Measurements from ENCODE around the gene OR5H6.
"Not testable (repeated sequence)": the region's sequence is repeated elsewhere in the genome, so short reads cannot be mapped to it uniquely, and the experiment has no call there.

OR5H6 gene

DNA sequence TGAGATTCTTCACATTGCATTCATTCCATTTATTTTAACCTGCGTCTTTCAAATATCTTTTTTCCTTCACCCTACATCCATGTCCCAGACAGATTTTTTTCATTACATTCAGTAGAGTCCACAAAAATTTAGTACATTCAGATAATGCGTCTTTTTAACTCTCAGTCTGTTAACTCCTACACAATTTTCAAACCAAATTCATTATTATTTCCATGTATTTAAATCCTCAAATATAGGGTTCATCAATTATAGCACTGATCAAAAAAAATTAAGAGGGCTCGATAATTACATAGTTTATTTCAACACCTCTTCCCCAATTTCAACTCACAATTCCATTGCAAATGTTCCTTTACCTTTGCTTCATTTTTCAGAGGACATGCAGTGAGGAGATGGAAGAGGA is at the start of gene OR5H6:
Gene OR5H6, plus strand, starts transcription at position 301 of the 400 bp plus-strand sequence. Its CDS starts 89 bp downstream, at position 390.
- no peak for DNase-seq

DNA sequence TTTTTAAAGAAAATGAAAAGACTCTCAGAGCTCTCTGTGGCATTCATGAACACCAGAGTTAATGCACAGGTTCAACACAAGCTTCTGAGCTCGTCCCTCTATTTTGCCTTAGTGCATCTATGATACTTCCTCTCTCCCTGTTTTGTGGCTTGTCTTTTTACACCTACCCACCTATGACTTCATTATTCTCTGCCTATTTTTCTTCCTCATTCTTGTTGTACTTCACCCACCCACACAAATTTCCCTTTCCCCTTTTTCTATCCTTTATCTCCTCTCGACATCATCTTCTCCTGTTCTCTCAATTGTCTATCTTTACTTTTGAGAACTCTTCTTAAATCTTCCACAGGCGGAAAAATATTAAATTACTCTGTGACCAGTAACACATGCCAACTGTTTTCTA is 49.0 kb upstream of the OR5H6 start:
- DNase-seq, result no peak

DNA sequence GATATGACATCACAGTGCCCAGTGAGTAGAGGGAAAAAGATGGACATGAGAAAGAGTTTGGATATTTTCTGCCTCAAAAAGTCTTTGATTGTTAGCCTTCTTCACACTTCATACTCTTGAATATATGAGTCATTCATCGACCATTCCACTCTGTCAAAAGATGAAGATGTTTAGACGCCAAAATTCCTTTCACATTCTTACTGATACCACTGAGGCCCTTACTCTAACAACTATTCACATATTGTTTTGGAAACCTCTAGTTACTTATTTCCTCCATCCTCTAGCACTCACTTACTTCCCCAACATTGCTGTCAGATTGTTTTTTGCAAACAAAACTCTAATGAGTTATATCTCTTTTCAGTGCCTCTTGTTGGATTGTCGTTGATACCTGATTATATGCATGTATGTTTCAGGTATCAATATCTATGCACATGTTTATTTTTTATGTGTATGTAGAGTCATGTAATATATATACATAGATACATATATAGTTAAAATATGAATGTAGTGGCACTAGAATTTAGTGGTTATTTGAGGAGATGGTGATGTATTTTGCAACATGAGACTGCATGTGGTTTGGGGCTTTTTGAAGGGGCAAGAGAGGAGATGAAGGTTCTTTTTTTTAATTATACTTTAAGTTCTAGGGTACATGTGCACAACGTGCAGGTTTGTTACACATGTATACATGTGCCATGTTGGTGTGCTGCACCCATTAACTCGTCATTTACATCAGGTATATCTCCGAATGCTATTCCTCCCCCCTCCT is 40.0 kb upstream of the OR5H6 start:
- DNase-seq, result no peak

DNA sequence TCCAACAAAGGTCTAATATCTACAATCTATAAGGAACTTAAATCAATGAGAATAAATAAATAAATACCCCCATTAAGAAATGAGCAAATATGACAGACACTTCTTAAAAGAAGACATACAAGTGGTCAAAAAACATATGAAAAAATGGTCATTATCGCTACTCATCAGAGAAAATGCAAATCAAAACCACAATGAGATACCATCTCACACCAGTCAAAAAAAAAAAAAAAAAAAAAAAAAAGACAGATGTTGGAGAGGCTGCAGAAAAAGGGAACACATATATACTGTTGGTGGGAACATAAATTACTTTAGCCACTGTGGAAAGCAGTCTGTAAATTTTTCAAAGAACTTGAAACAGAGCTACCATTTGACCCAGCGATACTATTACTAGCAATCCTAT is 31.6 kb upstream of the OR5H6 start:
- DNase-seq, result no peak

DNA sequence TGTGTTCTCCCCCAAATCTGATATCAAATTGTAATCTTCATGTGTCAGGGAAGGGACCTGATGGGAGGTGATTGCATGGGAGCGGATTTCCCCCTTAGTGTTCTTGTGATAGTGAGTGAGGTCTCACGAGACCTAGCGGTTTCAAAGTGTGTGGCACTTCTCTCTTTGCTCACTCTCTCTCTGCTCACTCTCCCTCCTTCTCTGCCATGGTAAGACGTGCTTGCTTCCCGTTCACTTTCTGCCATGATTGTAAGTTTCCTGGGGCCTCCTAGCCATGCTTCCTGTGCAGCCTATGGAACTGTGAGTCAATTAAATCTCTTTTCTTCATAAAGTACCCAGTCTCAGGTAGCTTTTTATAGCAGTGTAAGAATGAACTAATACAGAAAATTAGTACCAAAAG is 30.6 kb upstream of the OR5H6 start:
- DNase-seq, result no peak

DNA sequence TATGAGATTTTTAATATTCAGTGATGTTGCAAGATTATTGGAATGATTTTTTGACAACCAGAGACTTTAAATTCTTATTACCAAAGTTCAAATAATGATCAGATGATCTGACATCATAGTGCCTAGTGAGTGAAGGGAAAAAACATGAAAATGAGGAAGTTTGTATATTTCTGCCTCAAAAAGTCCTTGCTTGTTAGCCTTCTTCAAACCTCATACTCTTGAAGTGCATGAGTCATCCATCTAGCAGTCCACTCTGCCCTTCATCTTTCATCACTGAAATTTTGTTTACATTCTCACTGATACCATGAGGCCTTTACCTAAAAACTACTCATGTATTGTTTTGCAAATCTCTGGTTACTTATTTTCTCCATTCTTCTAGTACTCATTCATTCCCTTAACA is 23.9 kb upstream of the OR5H6 start:
- DNase-seq, result no peak

DNA sequence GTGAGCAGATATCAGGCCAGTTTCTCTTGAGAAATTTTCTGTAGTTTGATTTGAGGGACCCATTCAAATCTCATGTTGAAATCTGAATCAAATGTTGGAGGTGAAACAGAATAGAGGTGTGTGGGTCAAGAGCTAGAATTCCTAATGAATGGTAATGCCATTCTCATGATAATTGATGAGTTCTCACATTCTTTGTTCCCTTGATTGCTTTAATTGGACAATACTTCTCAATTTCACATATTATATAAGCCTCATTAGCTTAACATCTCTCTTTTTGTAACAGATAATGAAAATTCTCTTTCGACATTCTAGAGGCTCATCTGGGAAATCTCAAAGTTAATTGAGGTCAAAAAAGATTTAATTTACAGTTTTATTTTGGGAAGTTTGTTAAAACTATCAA is 21.9 kb upstream of the OR5H6 start:
- DNase-seq, result no peak

DNA sequence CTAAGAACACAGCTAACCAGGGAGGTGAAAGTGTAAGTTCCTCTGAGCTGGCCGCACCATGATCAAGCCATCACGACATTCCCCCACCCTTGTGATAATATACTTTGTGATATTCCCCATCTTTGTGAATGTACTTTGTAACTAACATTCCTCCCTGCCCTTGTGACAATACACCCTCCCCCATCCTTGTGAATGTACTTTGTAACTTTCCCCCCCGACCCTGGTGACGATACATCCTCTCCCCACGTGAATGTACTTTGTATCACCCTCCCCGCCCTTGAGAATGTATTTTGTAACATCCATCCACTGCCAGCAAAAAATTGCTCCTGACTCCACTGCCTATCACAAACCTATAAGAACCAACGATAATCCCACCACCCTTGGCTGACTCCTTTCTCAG is 20.2 kb upstream of the OR5H6 start:
- DNase-seq, result no peak

DNA sequence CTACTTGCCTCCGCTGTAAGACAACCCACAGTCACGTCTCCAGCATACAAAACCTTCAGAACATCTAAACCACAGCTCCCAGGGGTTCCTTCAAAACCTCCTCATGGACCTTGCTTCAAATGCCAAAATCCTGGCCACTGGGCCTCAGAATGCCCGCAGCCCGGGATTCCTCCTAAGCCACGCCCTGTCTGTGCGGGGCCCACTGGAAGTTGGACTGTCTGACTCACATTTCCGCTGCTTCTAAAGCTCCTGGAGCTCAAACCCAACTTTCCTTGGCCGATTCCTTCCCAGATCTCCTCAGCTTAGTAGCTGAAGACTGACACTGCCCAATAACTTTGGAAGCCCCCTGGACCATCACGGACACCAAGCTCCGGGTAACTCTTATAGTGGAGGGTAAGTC is 17.9 kb upstream of the OR5H6 start:
- DNase-seq, result no peak

DNA sequence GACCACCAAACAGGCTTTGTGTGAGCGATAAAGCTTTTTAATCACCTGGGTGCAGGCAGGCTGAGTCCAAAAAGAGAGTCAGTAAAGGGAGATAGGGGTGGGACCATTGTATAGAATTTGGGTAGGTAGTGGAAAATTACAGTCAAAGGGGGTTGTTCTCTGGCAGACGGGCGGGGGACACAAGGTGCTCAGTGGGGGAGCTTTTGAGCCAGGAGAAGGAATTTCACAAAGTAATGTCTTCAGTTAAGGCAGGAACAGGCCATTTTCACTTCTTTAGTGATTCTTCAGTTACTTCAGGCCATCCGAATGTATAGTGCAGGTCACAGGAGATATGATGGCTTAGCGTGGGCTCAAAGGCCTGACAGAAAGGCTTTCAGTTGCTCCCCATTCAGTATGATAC is 8.0 kb upstream of the OR5H6 start:
- DNase-seq, result not testable (repeated sequence)

DNA sequence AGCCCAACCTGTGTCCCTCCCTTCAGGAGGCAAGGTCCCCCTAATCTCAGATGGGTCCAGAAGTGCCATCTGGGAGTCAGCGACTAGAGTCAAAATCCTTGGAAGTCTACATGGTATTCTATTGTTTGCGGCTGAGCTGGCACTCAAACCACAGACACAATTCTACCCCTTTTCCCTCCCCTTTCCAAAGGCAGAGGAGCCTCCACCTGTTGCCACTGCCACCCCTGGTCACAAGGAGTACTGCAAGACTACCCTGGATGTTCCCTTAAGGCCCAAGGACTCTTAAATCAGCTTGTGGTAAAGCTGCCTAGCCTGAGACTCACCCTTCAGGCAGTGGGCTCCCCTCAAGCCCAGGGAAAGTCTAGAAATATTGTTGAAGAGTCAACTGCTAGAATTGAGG is 4.3 kb upstream of the OR5H6 start:
- DNase-seq, result no peak

DNA sequence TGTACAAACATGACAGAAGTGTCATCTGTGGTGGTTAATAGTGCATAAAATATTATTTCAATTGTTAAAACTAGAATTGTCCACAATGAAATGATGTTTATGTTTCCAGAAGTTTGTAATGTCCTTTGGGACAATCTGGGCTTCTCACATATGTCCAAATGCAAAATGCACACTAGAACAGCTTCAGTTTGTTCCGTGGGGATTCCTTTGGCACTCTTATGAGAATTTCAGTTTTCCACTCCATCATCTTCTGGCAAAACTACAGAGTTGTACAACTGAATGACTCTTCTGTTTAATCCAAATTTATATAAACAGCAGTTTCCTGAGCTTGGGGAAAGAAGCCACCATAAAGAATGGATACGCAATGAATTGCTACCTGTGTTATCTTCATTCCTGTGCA is 2.0 kb upstream of the OR5H6 start:
- no peak for DNase-seq

DNA sequence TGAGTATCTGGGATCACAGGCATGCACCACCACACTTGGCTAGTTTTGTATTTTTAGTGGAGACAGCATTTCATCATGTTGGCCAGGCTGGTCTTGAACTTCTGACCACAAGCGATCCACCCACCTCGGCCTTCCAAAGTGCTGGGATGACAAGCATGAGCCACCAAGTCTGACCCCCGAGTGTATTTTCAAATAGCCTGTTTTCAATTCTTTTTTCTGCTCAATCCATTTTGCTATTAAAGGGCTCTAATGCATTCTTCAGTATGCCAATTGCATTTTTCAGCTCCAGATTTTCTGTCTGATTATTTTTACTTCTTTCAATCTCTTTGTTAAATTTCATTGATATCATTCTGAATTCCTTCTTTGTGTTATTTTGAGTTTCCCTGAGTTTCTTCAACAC is 5.8 kb downstream of the OR5H6 start:
- no peak for DNase-seq

DNA sequence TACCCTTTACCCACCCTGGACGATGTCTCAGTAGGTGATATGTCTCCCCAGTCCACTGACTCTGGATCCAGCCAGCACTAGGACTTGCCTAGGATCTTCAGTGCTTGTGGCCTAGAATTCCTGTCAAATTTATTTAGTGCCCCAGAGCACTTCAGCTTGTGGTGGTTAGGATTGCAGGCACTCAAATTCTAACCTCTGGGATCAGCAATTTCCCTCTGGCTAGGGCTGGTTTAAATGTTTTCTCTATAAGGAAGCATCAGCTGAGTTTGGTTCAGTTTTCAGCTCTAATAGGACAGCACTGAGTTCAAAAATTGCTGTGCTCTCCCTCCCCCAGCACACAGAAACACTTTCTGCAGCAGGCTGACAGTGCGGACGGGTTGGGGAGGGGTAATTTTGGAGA is 8.1 kb downstream of the OR5H6 start:
- DNase-seq, result no peak

DNA sequence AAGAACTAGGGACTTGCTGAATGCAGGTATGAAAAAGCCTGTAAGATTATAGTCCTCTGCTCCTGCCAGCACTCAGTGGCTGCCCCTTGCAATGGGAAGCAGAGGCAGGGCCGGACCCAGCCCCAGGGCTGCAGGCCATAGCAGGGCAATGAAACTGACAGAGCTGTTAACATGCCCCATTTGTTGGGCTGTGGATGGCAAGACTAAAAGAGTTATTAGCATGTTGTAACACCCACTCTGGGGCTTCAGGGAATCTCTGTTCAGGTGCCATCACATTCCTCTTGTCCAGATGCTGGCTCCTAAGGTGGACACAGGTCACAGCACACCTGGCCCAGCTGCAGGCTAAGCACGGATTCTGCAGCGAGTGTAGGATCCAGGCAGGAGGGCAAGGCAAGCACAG is 10.9 kb downstream of the OR5H6 start:
- DNase-seq, result no peak

DNA sequence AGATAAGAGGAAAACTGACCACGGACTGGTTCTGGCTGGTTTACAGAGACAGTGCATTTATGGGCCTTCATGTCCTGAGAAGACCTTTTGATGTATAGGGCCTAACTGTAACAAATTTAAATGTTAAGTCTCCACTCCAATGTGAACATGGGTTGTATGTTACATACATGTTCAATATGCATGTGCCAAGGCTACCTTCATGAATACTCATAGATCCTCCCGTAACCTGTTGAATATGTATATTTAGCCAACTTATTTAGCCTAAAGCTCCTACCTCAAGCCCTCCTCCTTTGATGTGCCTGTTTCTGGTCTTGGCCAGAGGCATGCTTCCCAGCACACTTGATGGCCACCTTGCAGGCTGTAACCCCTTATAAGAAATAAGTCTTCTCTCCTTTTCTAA is 18.2 kb downstream of the OR5H6 start, which contains the start of gene OR5H2:
Gene OR5H2, plus strand, starts transcription at position 301 of the 400 bp plus-strand sequence. CDS start 398 bp downstream, outside the sequence.
- DNase-seq, result no peak

DNA sequence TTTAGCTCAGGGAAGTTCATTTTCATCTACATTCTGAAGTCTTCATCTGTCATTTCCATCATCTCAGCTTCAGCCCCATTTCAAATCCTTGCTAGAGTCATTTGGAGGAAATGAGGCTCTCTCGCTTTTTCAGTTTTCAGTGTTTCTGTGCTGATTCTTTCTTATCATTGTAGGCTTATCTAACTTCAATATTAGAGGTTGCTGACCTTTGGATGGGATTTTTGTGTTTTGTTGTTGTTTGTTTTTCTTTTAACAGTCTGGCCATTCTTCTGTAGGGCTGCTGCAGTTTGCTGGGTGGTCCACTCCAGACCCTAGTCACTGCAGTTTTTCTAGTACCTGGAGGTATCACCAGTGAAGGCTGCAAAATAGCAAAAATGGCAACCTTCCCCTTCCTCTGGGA is 26.9 kb downstream of the OR5H6 start:
- no peak for DNase-seq

DNA sequence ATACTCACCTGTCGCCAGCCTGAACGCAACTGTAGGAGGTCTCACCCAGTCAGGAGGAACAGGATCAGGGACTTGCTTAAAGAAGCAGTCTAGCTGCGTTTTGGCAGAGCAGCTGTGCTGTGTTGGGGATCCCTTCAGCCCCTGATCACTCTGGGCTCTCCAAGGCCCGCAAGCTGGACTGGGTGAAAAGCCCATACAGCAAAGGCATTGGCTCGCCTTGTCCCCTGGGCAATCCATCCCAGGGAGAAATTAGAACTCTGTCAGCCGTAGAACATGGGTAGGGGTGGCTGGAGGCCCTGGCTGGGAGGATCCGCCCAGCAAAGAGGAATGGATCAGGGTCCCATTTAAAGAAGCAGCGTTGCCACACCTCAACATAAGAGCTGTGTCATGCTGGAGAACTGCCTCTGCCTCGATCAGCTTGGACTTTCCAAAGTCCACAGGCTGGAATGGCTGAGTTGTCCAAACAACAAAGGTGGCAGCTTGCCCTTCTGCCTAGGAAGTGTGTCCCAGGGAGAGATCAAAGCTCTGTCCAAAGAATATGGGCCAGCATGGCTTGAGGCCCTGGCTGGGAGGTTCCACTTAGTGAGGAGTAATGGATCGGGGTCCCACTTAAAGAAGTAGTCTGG is 27.4 kb downstream of the OR5H6 start:
- no peak for DNase-seq
